ENCODE results near the gene LZTS2. TPM values are rescaled to one million over a fixed set of nuclear protein-coding genes. Genes with fewer than 3 reads are reported as not detected.

LZTS2 gene
- total RNA-seq, 1 experiment from 2014 or later, result 93.0 TPM

GRCh38 chr10:100980711-100981110, 18.9 kb upstream of the LZTS2 start:
- H3K4me2 ChIP-seq (ENCODE audit: low read length), result no peak overlapping the region
- H3K27me3 ChIP-seq (ENCODE audit: insufficient read depth, low read length), result no peaks in the 10 kb centered on the region
- H4K20me1 ChIP-seq (ENCODE audit: insufficient read depth), result no peaks in the 10 kb centered on the region
- no peak overlapping the region for H3K27ac ChIP-seq (ENCODE audit: low read depth, low read length)
- H2AFZ ChIP-seq (ENCODE audit: low read depth, low read length, poor library complexity, severe bottlenecking), result no peak overlapping the region
- H3K9ac ChIP-seq (ENCODE audit: low read length), result no peak overlapping the region
- no peaks in the 10 kb centered on the region for H3K9me3 ChIP-seq (ENCODE audit: control insufficient read depth in 1 of 2, insufficient read depth in 1 of 2, low read depth in 1 of 2, low read length in 2 of 2)
- no TSS peak for BruUV-seq (replicated peaks)
- H3K4me3 ChIP-seq (replicated peaks in 1 of 2; ENCODE audit: low read depth in 1 of 2, low read length in 2 of 2), result no peak overlapping the region
- peaks cover 4% of the 10 kb centered on the region; the same call in 1 of the 2 replicates for H3K79me2 ChIP-seq (ENCODE audit: insufficient read depth, low read length)
- no peaks in the 10 kb centered on the region for H3K9me2 ChIP-seq (ENCODE audit: insufficient read depth)
- RAD21 ChIA-PET (ENCODE audit: low non-redundant PET in 1 of 2, low total read pairs in 2 of 2, uncharacterized antibody in 2 of 2, unreplicated experiment in 2 of 2), result no interaction called here
- ATAC-seq, result no peak
- intact Hi-C loops (cut with micrococcal nuclease), result no loop called here
- H3K4me1 ChIP-seq (ENCODE audit: control insufficient read depth in 1 of 2, insufficient read depth in 2 of 2, low read length in 2 of 2), result peaks cover 3 to 9% of the 10 kb centered on the region in 2 experiments; a peak in 3 of 4 replicates
- DNase-seq (ENCODE audit: low read depth, low spot score), result no peak
- TF ChIP-seq TCF7L2 (IDR thresholded peaks at IDR 0.05; ENCODE audit: borderline replicate concordance, extremely low read depth, insufficient read depth, insufficient read length) (no peak), CBX3 (IDR thresholded peaks at IDR 0.05; ENCODE audit: low read depth) (no peak), MAX (IDR thresholded peaks at IDR 0.05) (no peak), FOSL1 (IDR thresholded peaks at IDR 0.05; ENCODE audit: low read depth) (no peak), EZH2phosphoT487 (IDR thresholded peaks at IDR 0.05; ENCODE audit: borderline replicate concordance) (no peak), SRF (IDR thresholded peaks at IDR 0.05; ENCODE audit: low read depth) (no peak), ELF1 (IDR thresholded peaks at IDR 0.05; ENCODE audit: borderline replicate concordance, low read depth) (no peak), POLR2AphosphoS5 (IDR thresholded peaks at IDR 0.05; ENCODE audit: low read depth, low read length) (no peak), CEBPB (IDR thresholded peaks at IDR 0.05; ENCODE audit: low read depth) (no peak), SP1 (IDR thresholded peaks at IDR 0.05; ENCODE audit: low read depth) (no peak), JUND (IDR thresholded peaks at IDR 0.05) (no peak), POLR2A (IDR thresholded peaks at IDR 0.05; ENCODE audit: borderline replicate concordance, extremely low read depth, insufficient read depth, insufficient read length) (no peak), ZFX (IDR thresholded peaks at IDR 0.05) (no peak), RAD21 (IDR thresholded peaks at IDR 0.05; ENCODE audit: low read depth) (no peak), EGR1 (IDR thresholded peaks at IDR 0.05; ENCODE audit: low read depth) (no peak), SIN3A (IDR thresholded peaks at IDR 0.05; ENCODE audit: low read depth) (no peak), YY1 (IDR thresholded peaks at IDR 0.05; ENCODE audit: extremely low read depth, insufficient replicate concordance, low read depth, low read length) (no peak)
- TF ChIP-seq, protein P1, sequence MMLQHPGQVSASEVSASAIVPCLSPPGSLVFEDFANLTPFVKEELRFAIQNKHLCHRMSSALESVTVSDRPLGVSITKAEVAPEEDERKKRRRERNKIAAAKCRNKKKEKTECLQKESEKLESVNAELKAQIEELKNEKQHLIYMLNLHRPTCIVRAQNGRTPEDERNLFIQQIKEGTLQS (IDR thresholded peaks at IDR 0.05), result no peak
- TF ChIP-seq, protein P2, sequence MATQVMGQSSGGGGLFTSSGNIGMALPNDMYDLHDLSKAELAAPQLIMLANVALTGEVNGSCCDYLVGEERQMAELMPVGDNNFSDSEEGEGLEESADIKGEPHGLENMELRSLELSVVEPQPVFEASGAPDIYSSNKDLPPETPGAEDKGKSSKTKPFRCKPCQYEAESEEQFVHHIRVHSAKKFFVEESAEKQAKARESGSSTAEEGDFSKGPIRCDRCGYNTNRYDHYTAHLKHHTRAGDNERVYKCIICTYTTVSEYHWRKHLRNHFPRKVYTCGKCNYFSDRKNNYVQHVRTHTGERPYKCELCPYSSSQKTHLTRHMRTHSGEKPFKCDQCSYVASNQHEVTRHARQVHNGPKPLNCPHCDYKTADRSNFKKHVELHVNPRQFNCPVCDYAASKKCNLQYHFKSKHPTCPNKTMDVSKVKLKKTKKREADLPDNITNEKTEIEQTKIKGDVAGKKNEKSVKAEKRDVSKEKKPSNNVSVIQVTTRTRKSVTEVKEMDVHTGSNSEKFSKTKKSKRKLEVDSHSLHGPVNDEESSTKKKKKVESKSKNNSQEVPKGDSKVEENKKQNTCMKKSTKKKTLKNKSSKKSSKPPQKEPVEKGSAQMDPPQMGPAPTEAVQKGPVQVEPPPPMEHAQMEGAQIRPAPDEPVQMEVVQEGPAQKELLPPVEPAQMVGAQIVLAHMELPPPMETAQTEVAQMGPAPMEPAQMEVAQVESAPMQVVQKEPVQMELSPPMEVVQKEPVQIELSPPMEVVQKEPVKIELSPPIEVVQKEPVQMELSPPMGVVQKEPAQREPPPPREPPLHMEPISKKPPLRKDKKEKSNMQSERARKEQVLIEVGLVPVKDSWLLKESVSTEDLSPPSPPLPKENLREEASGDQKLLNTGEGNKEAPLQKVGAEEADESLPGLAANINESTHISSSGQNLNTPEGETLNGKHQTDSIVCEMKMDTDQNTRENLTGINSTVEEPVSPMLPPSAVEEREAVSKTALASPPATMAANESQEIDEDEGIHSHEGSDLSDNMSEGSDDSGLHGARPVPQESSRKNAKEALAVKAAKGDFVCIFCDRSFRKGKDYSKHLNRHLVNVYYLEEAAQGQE (IDR thresholded peaks at IDR 0.05; ENCODE audit: low read depth), result no peak
- TF ChIP-seq, protein P3, sequence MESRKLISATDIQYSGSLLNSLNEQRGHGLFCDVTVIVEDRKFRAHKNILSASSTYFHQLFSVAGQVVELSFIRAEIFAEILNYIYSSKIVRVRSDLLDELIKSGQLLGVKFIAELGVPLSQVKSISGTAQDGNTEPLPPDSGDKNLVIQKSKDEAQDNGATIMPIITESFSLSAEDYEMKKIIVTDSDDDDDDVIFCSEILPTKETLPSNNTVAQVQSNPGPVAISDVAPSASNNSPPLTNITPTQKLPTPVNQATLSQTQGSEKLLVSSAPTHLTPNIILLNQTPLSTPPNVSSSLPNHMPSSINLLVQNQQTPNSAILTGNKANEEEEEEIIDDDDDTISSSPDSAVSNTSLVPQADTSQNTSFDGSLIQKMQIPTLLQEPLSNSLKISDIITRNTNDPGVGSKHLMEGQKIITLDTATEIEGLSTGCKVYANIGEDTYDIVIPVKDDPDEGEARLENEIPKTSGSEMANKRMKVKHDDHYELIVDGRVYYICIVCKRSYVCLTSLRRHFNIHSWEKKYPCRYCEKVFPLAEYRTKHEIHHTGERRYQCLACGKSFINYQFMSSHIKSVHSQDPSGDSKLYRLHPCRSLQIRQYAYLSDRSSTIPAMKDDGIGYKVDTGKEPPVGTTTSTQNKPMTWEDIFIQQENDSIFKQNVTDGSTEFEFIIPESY (IDR thresholded peaks at IDR 0.05; ENCODE audit: extremely low read depth, insufficient replicate concordance, low read length), result no peak
- POLR2A ChIA-PET, result no interaction called here
- CTCF ChIA-PET, result interaction anchor here (1.2 kb wide), 1 partner anchor 19 kb away, joined by 3 read pairs; the partner anchor contains the start of gene LZTS2
- peaks cover 4 to 14% of the 10 kb centered on the region in 2 experiments; a peak in 3 of 4 replicates for H3K36me3 ChIP-seq (ENCODE audit: control insufficient read depth in 1 of 2, insufficient read depth in 2 of 2, low read length in 2 of 2)
